ENCODE measurements around the gene SLAMF8.

SLAMF8 gene

DNA sequence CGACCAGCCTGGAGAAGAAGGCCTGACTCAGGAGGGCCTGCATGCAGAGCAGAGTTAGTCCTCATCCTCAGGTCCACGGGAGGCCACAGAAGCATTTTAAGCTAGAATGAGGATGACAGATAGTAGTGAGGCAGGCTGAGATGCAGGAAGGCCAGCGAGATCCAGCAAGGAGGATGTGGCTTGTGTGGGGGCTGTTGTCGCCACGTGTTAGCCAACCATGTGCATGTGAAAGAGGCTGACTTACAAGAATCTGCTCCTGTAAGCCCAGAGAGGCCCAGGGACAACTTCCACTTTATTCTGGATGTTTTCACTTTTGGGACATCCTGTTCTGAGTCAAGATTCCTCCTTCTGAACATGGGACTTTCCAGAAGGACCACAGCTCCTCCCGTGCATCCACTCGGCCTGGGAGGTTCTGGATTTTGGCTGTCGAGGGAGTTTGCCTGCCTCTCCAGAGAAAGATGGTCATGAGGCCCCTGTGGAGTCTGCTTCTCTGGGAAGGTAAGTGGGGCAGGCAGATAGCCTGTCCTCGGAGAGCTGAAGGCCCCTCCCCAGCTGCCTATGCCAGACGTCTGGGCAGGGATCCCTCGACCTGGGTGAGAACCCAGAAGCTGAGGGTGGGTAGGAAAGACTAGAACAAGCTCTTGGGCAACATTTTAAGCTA is at the start of gene SLAMF8:
Gene SLAMF8, plus strand, starts transcription at position 433 of the 661 bp plus-strand sequence. Its CDS starts 26 bp downstream, at position 459.
- DNase-seq (ENCODE audit: low spot score): no peak

DNA sequence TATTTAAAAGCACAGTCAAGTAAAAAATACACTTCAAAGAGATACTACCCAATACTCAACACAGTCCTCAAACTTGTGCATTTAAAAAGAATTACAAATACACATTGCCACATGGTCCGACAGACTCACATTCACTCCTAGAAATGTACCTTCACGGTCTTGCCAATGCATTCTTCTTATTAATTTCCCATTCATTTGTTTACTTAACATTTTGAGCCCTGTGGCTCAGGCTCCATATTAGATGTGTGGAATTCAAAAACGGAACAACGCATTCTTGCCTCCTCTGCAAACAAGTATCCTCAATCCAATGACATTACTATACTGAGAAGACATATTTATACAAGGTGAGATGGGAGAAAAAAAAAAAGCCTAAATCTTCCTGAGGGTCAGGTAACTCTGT is 48.4 kb upstream of the SLAMF8 start:
- DNase-seq (ENCODE audit: low spot score): no peak

DNA sequence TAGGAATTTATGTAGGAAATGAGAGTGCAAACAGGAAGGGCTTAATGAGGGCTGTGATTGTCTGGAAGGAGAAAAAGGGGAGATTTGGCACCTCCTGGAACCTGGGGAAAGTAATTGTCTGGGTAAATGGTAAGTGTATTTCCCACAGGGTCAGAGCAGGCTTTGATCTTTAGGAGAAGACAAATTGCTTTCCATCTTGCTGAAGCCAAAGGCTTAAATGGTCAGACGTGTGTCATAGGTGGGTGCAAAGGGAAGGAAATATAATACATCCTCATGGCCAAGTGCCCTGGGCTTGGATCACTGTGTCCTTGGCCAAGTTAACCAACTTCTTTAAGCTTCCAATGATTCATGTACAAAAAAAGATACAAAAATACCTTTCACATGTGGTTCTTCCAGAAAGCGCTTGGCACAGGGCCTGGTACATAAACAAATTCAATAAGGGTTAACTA is 47.2 kb upstream of the SLAMF8 start:
- DNase-seq (ENCODE audit: low spot score): no peak

DNA sequence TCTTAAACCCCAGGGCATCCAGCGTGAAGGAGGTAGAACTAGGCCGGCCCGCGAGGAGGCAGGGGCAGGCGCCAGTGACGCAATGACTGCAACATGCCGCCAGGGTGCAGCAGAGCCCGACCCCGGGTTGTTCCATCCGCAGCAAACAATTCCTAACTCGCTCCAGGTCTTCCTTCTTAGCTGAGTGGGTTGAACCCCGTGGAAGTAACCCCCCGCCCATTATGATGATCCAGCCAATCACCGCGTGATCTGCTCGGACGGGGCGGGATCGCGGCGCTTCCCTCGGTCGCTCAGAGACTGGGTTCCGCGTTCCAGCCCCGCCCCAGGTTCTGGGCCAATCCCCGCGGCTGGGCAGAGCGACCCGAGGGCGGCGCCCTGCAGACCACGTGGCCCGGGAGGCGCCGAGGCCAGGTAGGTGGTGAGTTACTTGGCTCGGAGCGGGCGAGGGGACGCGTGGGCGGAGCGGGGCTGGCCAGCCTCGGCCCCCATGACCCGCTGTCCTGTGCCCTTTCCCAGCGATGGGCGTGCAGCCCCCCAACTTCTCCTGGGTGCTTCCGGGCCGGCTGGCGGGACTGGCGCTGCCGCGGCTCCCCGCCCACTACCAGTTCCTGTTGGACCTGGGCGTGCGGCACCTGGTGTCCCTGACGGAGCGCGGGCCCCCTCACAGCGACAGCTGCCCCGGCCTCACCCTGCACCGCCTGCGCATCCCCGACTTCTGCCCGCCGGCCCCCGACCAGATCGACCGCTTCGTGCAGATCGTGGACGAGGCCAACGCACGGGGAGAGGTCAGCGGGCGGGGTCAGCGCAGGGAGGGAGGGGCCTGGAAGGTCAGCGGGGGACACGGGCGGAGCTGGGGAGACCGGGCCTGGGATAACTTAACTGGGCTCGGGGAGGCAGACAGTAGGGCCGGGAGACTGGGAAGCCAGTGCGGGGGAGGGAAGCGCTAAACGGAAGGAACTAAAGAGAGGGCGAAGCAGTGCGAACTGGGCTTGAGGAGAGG is 45.8 kb upstream of the SLAMF8 start, which contains the start of gene DUSP23:
Gene DUSP23, plus strand, starts transcription at position 380 of the 1,000 bp plus-strand sequence. Its CDS starts 139 bp downstream, at position 519.
- DNase-seq (ENCODE audit: low spot score): peak; percentile 99

DNA sequence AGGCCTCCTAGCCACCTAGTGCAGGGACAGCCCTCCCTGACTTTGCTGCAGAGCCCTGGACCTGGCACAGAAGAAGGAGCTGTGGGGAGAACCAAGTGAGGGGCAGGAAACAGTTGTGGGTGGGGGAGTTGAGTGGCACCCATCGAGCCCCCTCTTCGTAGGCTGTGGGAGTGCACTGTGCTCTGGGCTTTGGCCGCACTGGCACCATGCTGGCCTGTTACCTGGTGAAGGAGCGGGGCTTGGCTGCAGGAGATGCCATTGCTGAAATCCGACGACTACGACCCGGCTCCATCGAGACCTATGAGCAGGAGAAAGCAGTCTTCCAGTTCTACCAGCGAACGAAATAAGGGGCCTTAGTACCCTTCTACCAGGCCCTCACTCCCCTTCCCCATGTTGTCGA is 44.7 kb upstream of the SLAMF8 start:
- no peak for DNase-seq (ENCODE audit: low spot score)

DNA sequence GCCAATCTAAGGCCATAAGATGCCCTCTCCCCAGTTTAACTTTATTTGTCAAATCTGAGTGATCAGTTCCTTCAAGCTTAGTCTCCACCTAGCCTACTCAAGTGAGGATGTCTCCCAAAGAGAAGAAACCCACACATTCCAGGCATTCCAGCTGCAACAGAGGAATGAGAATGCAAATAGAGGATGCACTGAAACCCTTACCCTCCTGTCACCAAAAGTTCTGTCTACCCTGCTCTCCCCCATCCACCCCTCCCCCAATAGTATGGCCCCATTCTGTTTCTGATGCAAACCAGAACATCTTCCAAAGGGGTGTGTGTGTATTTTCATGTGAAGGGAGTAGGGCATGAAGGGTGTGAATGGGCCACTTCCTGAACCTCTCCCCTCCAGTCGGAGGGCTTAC is 42.9 kb upstream of the SLAMF8 start:
- no peak for DNase-seq (ENCODE audit: low spot score)

DNA sequence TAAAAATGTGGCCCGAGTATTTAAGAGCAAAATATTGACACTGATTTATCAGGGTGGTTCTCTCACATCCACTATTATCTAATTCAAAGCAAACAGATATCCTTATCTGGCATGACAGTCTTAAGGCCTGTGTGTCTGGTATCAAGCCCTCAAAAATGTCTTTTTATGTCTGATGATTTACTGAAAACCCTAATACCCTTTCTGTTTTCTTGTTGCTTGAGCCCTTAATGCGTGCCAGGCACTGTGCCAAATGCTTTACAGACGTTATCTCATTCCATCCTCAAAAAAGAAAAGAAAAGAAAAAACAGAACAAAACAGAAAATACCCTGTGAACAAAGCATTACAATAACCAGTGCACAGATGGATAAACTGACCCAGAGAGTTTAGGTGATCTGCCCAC is 40.2 kb upstream of the SLAMF8 start:
- DNase-seq (ENCODE audit: low spot score): no peak

DNA sequence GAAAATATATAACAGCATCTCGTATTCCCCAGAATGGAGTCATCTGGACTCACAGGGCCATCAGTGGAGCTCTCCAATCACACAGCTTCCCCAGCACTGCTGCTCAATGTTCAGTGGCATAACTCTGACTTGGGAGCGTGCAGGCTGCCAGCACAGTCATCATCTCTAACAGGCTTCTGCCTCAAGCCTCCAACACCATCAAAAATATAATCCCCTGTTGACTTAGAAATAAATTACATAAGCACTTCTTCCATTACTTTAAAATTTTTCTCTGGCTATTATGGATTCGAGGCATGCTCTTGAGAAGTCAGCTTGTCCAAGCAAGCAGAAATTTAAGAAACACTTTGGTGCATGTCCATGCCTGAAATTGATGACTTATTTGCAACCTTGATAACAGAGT is 39.7 kb upstream of the SLAMF8 start:
- peak; percentile 52 for DNase-seq (ENCODE audit: low spot score)

DNA sequence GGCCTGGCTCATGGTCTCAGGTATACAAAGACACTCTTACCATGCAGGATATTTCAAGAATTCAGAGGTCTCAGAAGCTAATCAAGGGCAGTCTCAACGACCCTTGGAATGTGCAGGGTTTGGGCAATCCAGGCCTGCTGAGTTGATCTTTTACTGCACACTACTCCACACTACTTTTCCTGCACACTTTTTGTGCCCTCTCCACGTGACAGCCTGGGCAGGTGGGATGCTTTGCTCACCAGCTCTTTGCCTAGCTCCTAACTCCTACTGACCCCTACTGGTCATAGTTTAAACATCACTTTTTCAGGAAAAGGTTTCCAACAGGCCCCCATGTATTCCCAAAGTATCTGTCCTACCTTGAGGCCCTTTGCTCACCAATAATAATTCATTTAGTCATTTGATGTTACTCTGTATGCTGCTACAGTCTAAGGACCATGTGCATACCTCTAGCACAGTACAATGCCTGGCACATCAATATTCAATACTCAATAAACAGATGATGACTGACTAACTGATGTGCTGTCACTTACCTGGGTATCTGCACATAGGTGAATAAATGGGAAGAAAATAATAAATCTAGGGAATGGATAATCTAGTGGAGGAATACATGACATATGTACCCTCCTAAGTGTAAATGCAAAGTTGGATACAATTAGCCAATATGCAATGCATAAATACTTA is 36.3 kb upstream of the SLAMF8 start:
- DNase-seq (ENCODE audit: low spot score): peak; percentile 43

DNA sequence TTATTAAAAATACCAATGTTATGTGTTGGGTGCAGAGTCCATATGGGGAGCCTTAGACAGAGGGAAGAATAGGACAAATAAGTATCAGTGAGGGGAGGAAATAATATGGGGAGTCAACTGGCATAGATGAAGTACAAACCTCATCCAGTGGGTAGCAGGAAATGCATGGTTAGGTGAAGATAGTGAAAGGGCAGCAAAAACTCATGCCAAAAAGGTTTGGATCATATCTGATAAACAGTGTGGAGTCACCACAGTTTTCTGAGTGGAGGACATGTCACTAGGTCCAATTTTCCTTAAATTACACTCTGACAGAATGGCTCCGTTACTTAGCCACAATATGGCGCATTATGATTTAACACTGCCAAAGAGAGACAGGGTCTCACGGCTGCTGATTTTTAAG is 35.6 kb upstream of the SLAMF8 start:
- DNase-seq (ENCODE audit: low spot score): no peak

DNA sequence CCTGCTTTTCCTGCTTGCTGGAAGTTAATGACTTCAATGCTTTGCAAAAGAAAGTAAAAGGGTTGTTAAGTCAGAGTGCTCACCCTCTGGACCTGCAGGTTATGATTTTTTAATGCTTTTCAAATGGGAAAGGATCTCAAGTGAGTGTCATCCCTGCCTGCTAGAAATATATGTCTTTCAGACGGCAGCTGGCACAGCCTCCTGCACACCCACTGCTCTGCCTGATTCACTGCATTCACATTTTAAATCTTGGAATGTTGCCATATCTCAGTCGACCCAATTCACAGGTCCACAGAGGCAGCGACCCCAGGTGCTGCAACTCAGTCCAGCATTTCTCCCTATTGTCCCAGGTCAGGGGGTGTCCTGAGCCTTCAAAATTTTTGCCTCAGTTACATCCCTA is 35.2 kb upstream of the SLAMF8 start:
- DNase-seq (ENCODE audit: low spot score): no peak

DNA sequence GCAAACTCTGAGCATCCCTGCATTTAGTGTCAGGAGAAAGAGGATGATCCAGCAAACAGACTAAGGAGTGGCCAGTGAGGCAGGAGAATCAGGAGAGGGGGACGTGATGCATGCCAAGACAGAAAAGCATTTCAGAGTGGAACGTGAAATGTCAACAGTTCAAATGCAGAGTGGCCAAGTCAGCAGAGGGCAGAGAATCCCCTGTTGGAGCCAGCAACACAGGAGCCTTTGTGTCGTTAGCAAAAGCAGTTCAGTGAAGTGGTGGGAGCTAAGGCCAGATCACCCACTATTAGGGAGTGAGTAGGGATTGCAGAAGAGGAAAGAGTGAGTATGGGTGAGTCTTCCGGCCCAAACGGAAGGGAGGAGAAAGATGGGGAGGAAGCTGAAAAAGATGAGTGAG is 31.1 kb upstream of the SLAMF8 start:
- no peak for DNase-seq (ENCODE audit: low spot score)

DNA sequence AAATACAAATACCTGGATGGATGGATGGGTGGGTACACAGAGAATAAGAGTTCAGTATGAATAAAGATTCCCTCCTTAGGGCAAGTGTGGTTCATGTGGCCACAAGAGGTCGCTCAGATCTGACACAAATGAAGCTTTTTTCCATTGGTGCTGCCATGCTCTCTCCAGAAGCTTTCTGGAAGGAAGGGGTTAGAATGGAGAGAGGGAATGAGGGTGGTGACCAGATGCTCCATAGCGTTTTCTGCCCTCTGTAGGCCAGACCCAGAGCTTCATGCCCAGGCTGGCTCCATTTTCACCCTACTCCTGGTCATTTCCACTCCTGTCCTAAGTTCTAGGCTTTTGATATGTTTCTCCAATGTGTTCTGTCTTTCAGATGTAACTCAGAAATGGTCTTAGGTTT is 27.8 kb upstream of the SLAMF8 start:
- DNase-seq (ENCODE audit: low spot score): peak; percentile 91

DNA sequence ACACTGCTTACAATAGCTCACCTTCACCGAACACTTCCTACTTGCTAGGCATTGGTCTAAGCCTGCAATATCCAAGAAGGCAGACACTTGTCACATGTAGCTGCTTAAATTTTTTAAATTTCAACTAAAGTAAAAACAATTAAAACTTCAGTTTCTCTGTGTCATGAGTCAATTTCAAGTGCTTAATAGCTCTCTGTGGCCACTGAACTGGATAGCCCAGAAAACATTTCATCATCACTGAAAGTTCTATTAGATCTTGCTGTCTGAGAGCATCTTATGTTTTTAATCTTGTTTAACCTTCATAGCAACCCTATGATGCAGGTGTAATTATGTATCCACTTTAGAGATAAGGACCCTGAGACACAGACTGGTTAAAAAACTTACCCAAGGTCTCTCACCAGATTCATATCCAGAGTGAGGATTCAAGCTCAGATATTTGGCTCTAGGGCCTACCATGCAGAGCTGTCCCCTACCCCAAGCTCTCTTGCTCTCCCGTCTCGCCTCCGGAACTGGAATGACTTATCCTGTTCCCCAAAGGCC is 27.2 kb upstream of the SLAMF8 start:
- no peak for DNase-seq (ENCODE audit: low spot score)

DNA sequence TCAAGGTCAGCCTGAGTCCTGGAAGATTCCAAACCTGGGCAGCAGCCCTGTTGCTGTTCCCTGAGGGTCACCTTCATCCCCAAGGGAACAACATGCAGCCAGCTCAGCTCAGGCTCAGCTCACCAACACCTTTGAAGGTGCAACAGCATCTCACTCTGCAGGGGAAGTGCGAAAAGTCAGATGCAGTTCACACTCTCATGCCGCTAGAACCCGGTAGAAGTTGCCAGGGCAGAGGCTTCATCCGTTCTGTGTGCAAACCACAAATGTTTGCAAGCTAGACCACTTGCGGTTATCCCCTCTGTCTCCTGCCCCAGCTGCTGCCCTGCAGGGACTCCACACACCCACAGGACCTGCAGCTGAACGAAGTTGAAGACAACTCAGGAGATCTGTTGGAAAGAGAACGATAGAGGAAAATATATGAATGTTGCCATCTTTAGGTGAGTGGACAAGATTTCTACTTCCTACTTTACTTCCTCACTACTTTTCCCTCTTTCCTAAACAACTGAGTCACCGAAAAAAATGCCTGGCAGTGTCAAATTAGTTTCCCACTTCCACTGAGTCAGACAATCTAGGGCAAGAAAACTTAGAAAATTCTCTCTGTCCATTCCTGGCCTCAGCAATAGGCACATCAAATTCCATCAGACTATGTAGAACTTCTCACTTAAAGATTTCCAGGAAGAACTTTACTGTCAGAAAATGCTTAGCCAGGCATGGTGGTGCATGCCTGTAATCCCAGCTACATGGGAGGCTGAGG is 26.3 kb upstream of the SLAMF8 start:
- DNase-seq (ENCODE audit: low spot score): no peak

DNA sequence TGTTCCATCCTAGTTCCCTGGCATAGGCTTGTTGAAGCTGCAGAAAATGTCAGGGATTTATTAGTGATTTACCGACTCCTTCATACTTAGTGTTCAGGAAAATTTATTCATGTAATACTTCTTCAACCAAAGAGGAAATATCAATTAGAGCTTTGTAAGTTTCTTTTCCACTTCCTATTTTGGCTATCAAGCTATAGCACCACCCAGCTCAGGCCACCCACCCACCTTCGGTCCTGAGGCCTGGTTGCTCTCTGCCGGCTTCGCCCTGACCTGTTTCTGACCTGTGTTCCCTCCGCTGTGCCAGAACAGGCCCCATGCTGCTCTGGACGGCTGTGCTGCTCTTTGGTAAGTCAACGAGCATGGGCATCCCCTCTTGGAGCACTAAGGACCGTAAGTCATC is 24.6 kb upstream of the SLAMF8 start, which contains the start of gene FCRL6:
Gene FCRL6, plus strand, starts transcription at position 250 of the 400 bp plus-strand sequence. Its CDS starts 65 bp downstream, at position 315.
- no peak for DNase-seq (ENCODE audit: low spot score)

DNA sequence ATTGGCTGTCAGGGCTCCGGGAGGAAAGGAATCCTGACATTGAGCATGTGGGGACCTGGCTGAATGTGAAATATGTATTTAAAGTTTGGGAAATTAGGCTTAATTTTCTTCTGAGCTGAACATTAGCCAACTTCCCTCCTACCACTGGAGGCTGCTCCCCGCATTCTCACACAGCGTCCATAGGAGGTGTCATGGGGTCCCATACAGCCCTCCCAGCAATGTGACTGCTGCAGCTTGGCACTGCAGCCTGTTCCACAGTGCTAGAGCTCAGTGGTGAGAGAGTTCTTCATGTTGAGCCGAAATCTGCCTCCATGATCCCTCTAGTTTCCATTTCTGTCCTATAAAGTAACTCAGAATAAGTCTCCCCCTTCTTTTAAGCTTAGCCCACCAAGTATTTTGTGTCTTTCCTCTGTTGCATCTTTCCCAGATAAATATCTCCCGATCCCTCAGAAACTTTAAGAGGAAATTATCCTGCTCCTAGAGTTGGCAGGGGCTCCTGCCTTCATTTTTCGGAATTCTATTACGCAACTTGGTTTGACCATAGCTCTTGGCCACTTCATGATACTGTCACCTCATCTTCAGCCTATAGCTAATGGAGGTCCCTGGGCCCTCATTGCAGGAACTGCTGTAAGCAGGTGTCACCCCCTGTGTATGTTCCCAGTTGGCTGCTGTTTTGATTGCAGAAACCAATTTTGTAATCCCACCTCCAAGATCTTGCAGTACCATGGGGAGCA is 22.6 kb upstream of the SLAMF8 start:
- DNase-seq (ENCODE audit: low spot score): no peak

DNA sequence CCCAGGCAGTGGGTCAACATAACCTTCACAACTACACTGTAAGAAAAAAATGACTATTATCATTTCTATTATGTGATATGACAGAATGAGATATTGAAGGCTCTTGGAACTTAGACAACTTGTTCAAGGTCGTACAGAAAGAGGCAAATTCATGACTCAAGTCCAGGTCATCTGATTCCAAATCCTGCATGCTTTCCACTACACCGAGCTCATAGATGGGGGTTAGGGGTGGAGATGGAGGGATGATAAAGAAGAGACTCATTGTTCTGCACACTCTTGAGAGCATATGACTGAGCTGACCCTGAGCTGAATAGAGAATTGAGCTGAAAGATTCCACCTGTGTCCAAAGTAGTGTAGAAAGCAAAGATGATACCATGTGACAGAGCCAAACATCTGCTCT is 21.7 kb upstream of the SLAMF8 start:
- no peak for DNase-seq (ENCODE audit: low spot score)

DNA sequence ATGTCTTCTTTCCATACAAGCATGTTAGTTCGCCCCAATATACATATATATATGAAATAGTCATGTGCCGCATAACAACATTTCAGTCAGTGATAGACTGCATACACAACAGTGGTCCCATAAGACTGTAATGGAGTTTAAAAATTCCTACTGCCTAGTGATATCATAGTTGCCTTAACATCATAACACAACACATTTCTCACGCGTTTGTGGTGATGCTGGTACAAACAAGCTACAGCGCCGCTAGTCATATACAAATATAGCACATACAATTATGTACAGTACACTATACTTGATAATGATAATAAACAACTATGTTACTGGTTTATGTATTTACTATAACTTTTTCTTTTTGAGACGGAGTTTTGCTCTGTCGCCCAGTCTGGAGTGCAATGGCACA is 10.7 kb upstream of the SLAMF8 start:
- no peak for DNase-seq (ENCODE audit: low spot score)

DNA sequence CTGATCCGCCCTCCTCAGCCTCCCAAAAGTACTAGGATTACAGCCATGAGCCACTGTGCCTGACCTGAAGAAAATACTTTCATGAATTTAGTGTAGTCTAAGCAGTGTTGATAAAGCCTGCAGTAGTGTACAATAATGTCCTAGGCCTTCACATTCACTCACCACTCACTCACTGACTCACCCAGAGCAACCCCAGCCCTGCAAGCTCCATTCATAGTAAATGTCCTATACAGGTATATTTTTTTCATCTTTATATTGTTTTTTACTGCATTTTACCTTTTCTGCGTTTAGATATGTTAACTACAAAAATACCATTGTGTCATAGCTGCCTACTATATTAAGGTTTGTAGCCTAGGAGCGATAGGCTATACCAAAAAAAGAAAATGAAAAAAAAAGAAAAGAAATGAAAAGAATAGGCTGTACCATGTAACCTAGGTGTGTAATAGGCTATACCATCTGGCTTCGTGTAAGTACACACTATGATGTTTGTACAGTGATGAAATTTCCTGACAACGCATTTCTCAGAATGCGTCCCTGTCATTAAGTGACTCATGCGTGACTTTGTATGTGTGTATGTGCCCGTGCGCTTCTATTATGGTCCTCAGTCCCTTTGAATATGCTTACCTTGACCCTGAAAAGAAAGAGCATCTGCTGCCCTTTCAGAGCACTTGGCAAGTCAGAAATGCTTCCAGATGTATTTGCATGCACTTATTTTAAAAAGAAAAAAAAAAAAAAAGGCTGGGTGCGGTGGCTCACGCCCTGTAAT is 9.2 kb upstream of the SLAMF8 start:
- DNase-seq (ENCODE audit: low spot score): no peak

Data from AG08395 (cell line).